Caco-2 (cell line): ENCODE results near the gene ATAT1. TPM values are rescaled to one million over a fixed set of nuclear protein-coding genes. Genes with fewer than 3 reads are reported as not detected.

Experiments used
- BruUV-seq: library from RNA; stranded (reverse); fragments of 400-500 nt; replicated peaks from 2 replicates; lab custom pipeline; 2021; lab: Mats Ljungman, UMichigan
- CTCF ChIA-PET: fragments of 300-600 bp; sonication (Branson Sonifier 250); formaldehyde crosslinking; loops from one replicate; lab custom pipeline; 2022; ENCODE audit warnings: antibody characterized with exemption; lab: Charles Lee
- POLR2A ChIA-PET: fragments of 300-600 bp; sonication (Branson Sonifier 250); formaldehyde crosslinking; loops from one replicate; lab custom pipeline; 2022; ENCODE audit warnings: antibody characterized with exemption; lab: Charles Lee
- DNase-seq, 2 experiments: peaks; one replicate each; pipeline versions ENCODE4 v3.0.0 to v3.0.0-alpha.2; 2020 to 2022
- H3K27me3 ChIP-seq: replicated peaks from 2 replicates; pipeline ENCODE4 v1.6.0; 2011; ENCODE audit warnings: low read length; ENCODE audit not compliant: control insufficient read depth, insufficient read depth
- H3K36me3 ChIP-seq: 2 replicates; pipeline ENCODE4 v1.5.1; 2011; ENCODE audit warnings: low read length; ENCODE audit not compliant: control insufficient read depth, insufficient read depth
- H3K4me1 ChIP-seq: fragments of 250-450 bp; sonication (Bioruptor Pico); 2 replicates; pipeline ENCODE4 v1.5.1; 2020; ENCODE audit warnings: mild to moderate bottlenecking
- H3K4me3 ChIP-seq: 2 replicates; pipeline ENCODE4 v1.5.1; 2011; ENCODE audit warnings: low read depth, mild to moderate bottlenecking, control low read depth, low read length
- H3K9me3 ChIP-seq: fragments of 250-450 bp; sonication (Bioruptor Pico); 2 replicates; pipeline ENCODE4 v1.5.1; 2020; ENCODE audit warnings: mild to moderate bottlenecking, moderate library complexity
- H3K27ac Mint-ChIP-seq: one replicate; pipeline ENCODE4 v1.8.0; 2022; ENCODE audit warnings: mixed read lengths; ENCODE audit not compliant: unreplicated experiment
- H3K27me3 Mint-ChIP-seq: one replicate; pipeline ENCODE4 v1.8.0; 2022; ENCODE audit warnings: mixed read lengths; ENCODE audit not compliant: insufficient read depth, unreplicated experiment
- H3K36me3 Mint-ChIP-seq: one replicate; pipeline ENCODE4 v1.8.0; 2022; ENCODE audit warnings: mild to moderate bottlenecking, mixed read lengths; ENCODE audit not compliant: insufficient read depth, unreplicated experiment
- H3K4me1 Mint-ChIP-seq: one replicate; pipeline ENCODE4 v1.8.0; 2022; ENCODE audit warnings: low read depth, mixed read lengths; ENCODE audit not compliant: unreplicated experiment
- H3K4me3 Mint-ChIP-seq: one replicate; pipeline ENCODE4 v1.8.0; 2022; ENCODE audit warnings: mild to moderate bottlenecking, moderate library complexity, mixed read lengths; ENCODE audit not compliant: unreplicated experiment
- H3K9me3 Mint-ChIP-seq: one replicate; pipeline ENCODE4 v1.8.0; 2022; ENCODE audit warnings: mixed read lengths; ENCODE audit not compliant: unreplicated experiment
- CTCF ChIP-seq, 2 experiments: fragments of 200-600 bp in 1 of 2; IDR thresholded peaks; 1 replicate in 1 of 2; 2 replicates in 1 of 2; pipeline versions ENCODE4 v1.5.1 to v1.8.0; 2011 to 2022; ENCODE audit warnings: antibody characterized with exemption in 1 of 2, control low read depth in 1 of 2, inconsistent platforms in 1 of 2, low read depth in 1 of 2, low read length in 1 of 2, mild to moderate bottlenecking in 1 of 2, moderate library complexity in 1 of 2; ENCODE audit not compliant: insufficient read depth in 1 of 2, severe bottlenecking in 1 of 2, unreplicated experiment in 1 of 2
- intact Hi-C: fragments of 100-400 bp; cut with micrococcal nuclease; formaldehyde crosslinking; loops from one replicate; pipeline ENCODE4 v1.10.0; 2022; ENCODE audit not compliant: unreplicated experiment
- total RNA-seq: library from RNA; stranded (reverse); gene quantifications from 2 replicates; pipeline ENCODE4 v1.2.3, GENCODE V29; 2022

Gene ATAT1
- total RNA-seq, 1 experiment from 2014 or later, result 17.9 TPM

GRCh38 chr6:30589754-30590358, 36.8 kb upstream of the ATAT1 start:
- Mint-ChIP-seq H3K4me3 (no peak overlapping the region), H3K9me3 (no peaks in the 10 kb centered on the region), H3K4me1 (peaks cover 6% of the 10 kb centered on the region), H3K27me3 (no peaks in the 10 kb centered on the region), H3K36me3 (peaks cover 96% of the 10 kb centered on the region), H3K27ac (peak overlapping the region; percentile 31)
- peaks cover 8% of the 10 kb centered on the region for H3K4me1 ChIP-seq
- ChIA-PET CTCF (interaction anchor here (1.3 kb wide), 1 partner anchor 45 kb away, joined by 3 read pairs; no protein-coding TSS in a partner anchor), POLR2A (no interaction called here)
- H3K27me3 ChIP-seq, result no peaks in the 10 kb centered on the region
- no peak for TF ChIP-seq CTCF (IDR thresholded peaks at IDR 0.05; ENCODE audit: insufficient read depth in 1 of 2, low read depth in 1 of 2, low read length in 1 of 2, severe bottlenecking in 1 of 2, unreplicated experiment in 1 of 2)
- no peak overlapping the region for H3K4me3 ChIP-seq
- no TSS peak for BruUV-seq
- H3K36me3 ChIP-seq, result peaks cover 7% of the 10 kb centered on the region
- intact Hi-C loops, result no loop called here
- no peak for DNase-seq
- H3K9me3 ChIP-seq, result no peaks in the 10 kb centered on the region

- no peak for TF ChIP-seq CTCF (IDR thresholded peaks at IDR 0.05; ENCODE audit: insufficient read depth in 1 of 2, low read depth in 1 of 2, low read length in 1 of 2, severe bottlenecking in 1 of 2, unreplicated experiment in 1 of 2)
- BruUV-seq, result no TSS peak
- Histone ChIP-seq H3K4me1 (peaks cover 8% of the 10 kb centered on the region), H3K9me3 (no peaks in the 10 kb centered on the region), H3K4me3 (no peak overlapping the region), H3K27me3 (no peaks in the 10 kb centered on the region), H3K36me3 (peaks cover 7% of the 10 kb centered on the region)
- ChIA-PET POLR2A (no interaction called here), CTCF (interaction anchor here (0.7 to 1.3 kb wide), 4 partner anchors 20 to 108 kb away, joined by 3 to 4 read pairs (median 3); partner anchors contain the start of gene ABCF1)
- no peak for DNase-seq
- Mint-ChIP-seq H3K27me3 (no peaks in the 10 kb centered on the region), H3K9me3 (no peaks in the 10 kb centered on the region), H3K4me1 (peaks cover 6% of the 10 kb centered on the region), H3K27ac (peak overlapping the region; percentile 31), H3K4me3 (no peak overlapping the region), H3K36me3 (peaks cover 96% of the 10 kb centered on the region)
- intact Hi-C loops, result no loop called here
Measured at GRCh38 chr6:30590509-30590908, 36.2 kb upstream of the ATAT1 start.

- peaks cover 95% of the 10 kb centered on the region for H3K36me3 Mint-ChIP-seq
- H3K4me3 ChIP-seq, result no peak overlapping the region
- H3K27ac Mint-ChIP-seq, result peak overlapping the region; percentile 31
- DNase-seq, result peak; percentile 57 to 61
- intact Hi-C loops, result no loop called here
- peaks cover 5% of the 10 kb centered on the region for H3K36me3 ChIP-seq
- no peaks in the 10 kb centered on the region for H3K9me3 Mint-ChIP-seq
- H3K4me3 Mint-ChIP-seq, result no peak overlapping the region
- no peaks in the 10 kb centered on the region for H3K27me3 Mint-ChIP-seq
- BruUV-seq, result no TSS peak
- ChIA-PET CTCF (interaction anchor here (0.7 to 1.3 kb wide), 4 partner anchors 20 to 109 kb away, joined by 3 to 4 read pairs (median 3); partner anchors contain the start of gene ABCF1), POLR2A (no interaction called here)
- H3K9me3 ChIP-seq, result no peaks in the 10 kb centered on the region
- peaks cover 6% of the 10 kb centered on the region for H3K4me1 Mint-ChIP-seq
- peaks cover 8% of the 10 kb centered on the region for H3K4me1 ChIP-seq
- H3K27me3 ChIP-seq, result no peaks in the 10 kb centered on the region
- no peak for TF ChIP-seq CTCF (IDR thresholded peaks at IDR 0.05; ENCODE audit: insufficient read depth in 1 of 2, low read depth in 1 of 2, low read length in 1 of 2, severe bottlenecking in 1 of 2, unreplicated experiment in 1 of 2)
Measured at GRCh38 chr6:30591008-30591407, 35.7 kb upstream of the ATAT1 start.
